SH-SY5Y (cell line): ENCODE results near the gene SORT1.

Experiments used
- GATA2 ChIP-seq: IDR thresholded peaks from 2 replicates; pipeline ENCODE4 v1.6.1; 2011; ENCODE audit warnings: mild to moderate bottlenecking, low read depth, low read length
- GATA3 ChIP-seq: IDR thresholded peaks from 2 replicates; pipeline ENCODE4 v1.6.1; 2011; ENCODE audit warnings: low read depth, mild to moderate bottlenecking, low read length, moderate library complexity

The SORT1 gene

GRCh38 chr1:109372281-109372680, 25.4 kb downstream of the SORT1 start:
- no peak for TF ChIP-seq GATA3
- no peak for TF ChIP-seq GATA2

- TF ChIP-seq GATA2 (no peak), GATA3 (no peak)
Measured at GRCh38 chr1:109371341-109371739, 26.4 kb downstream of the SORT1 start.

- TF ChIP-seq GATA3 (no peak), GATA2 (no peak)
Measured at GRCh38 chr1:109370712-109371340, 26.9 kb downstream of the SORT1 start.

- no peak for TF ChIP-seq GATA2
- no peak for TF ChIP-seq GATA3
Measured at GRCh38 chr1:109369167-109369746, 28.5 kb downstream of the SORT1 start.

GRCh38 chr1:109368464-109368863, 29.3 kb downstream of the SORT1 start:
- no peak for TF ChIP-seq GATA2
- TF ChIP-seq GATA3, result no peak

- no peak for TF ChIP-seq GATA2
- no peak for TF ChIP-seq GATA3
Measured at GRCh38 chr1:109367626-109368025, 30.1 kb downstream of the SORT1 start.

- TF ChIP-seq GATA3, result no peak
Measured at GRCh38 chr1:109365642-109366204, 32.0 kb downstream of the SORT1 start.

- TF ChIP-seq GATA3 (no peak), GATA2 (no peak)
Measured at GRCh38 chr1:109361649-109362048, 36.1 kb downstream of the SORT1 start.

- TF ChIP-seq GATA2, result no peak
- TF ChIP-seq GATA3, result no peak
Measured at GRCh38 chr1:109361069-109361468, 36.6 kb downstream of the SORT1 start.

- TF ChIP-seq GATA3 (no peak), GATA2 (peak; percentile 12; the same call in 1 of the 2 replicates)
Measured at GRCh38 chr1:109357616-109358015, 40.1 kb downstream of the SORT1 start.

- no peak for TF ChIP-seq GATA3
- TF ChIP-seq GATA2, result no peak
Measured at GRCh38 chr1:109356915-109357314, 40.8 kb downstream of the SORT1 start.

- TF ChIP-seq GATA3 (no peak), GATA2 (no peak)
Measured at GRCh38 chr1:109356505-109356904, 41.2 kb downstream of the SORT1 start.

- no peak for TF ChIP-seq GATA2
- TF ChIP-seq GATA3, result no peak
Measured at GRCh38 chr1:109354929-109355328, 42.8 kb downstream of the SORT1 start.

- no peak for TF ChIP-seq GATA3
- no peak for TF ChIP-seq GATA2
Measured at GRCh38 chr1:109351457-109351856, 46.3 kb downstream of the SORT1 start.

GRCh38 chr1:109350655-109351054, 47.1 kb downstream of the SORT1 start:
- no peak for TF ChIP-seq GATA2
- no peak for TF ChIP-seq GATA3
